Measurements from ENCODE around the gene SPRR1B.
"Not testable (repeated sequence)": the region's sequence is repeated elsewhere in the genome, so short reads cannot be mapped to it uniquely, and the experiment has no call there.

The SPRR1B gene

GRCh38 chr1:153040950-153041631, 10.1 kb downstream of the SPRR1B start, which contains the start of gene SPRR2D:
Gene SPRR2D, minus strand, starts transcription at chr1:153041120. Its CDS starts 774 bp downstream, at chr1:153040346.
- DNase-seq = no peak

GRCh38 chr1:153049211-153049610, 18.2 kb downstream of the SPRR1B start:
- no peak for DNase-seq

- DNase-seq = not testable (repeated sequence)
Observed at GRCh38 chr1:153056111-153056510, 25.1 kb downstream of the SPRR1B start.

GRCh38 chr1:153057375-153057774, 26.4 kb downstream of the SPRR1B start, which contains the start of gene SPRR2A:
Gene SPRR2A, minus strand, starts transcription at chr1:153057512. Its CDS starts 777 bp downstream, at chr1:153056735.
- peak; percentile 23 for DNase-seq

GRCh38 chr1:153058154-153058553, 27.2 kb downstream of the SPRR1B start:
- no peak for DNase-seq

- no peak for DNase-seq
Observed at GRCh38 chr1:153058826-153059784, 28.1 kb downstream of the SPRR1B start.

GRCh38 chr1:153070243-153070642, 39.2 kb downstream of the SPRR1B start:
- DNase-seq = no peak

GRCh38 chr1:153071511-153071910, 40.5 kb downstream of the SPRR1B start, which contains the start of gene SPRR2B:
Gene SPRR2B, minus strand, starts transcription at chr1:153071611. Its CDS starts 772 bp downstream, at chr1:153070839.
- DNase-seq = no peak

GRCh38 chr1:153072806-153073726, 42.1 kb downstream of the SPRR1B start:
- DNase-seq = no peak

GRCh38 chr1:153081736-153082135, 50.7 kb downstream of the SPRR1B start:
- DNase-seq = no peak

Measured in MV-4-11 (cell line).